ENCODE data around the gene PDLIM7. TPM values are rescaled to one million over a fixed set of nuclear protein-coding genes. Genes with fewer than 3 reads are reported as not detected.
"Not testable (repeated sequence)": the region's sequence is repeated elsewhere in the genome, so short reads cannot be mapped to it uniquely, and the experiment has no call there.

Gene PDLIM7
- total RNA-seq, 1 experiment from 2014 or later: 400 TPM

- BruUV-seq (replicated peaks): no TSS peak
- Mint-ChIP-seq H3K4me3 (ENCODE audit: low read depth, unreplicated experiment) (no peak overlapping the region), H3K36me3 (ENCODE audit: insufficient read depth, unreplicated experiment) (peaks cover 99% of the 10 kb centered on the region), H3K4me1 (ENCODE audit: low read depth, unreplicated experiment) (peaks cover 17% of the 10 kb centered on the region), H3K27ac (ENCODE audit: unreplicated experiment) (peak overlapping the region; percentile 63), H3K9me3 (ENCODE audit: low read depth, unreplicated experiment) (no peaks in the 10 kb centered on the region), H3K27me3 (ENCODE audit: unreplicated experiment) (no peaks in the 10 kb centered on the region)
- intact Hi-C loops (cut with micrococcal nuclease; ENCODE audit: unreplicated experiment): no loop called here
- no peak for DNase-seq
- no peak for TF ChIP-seq CTCF (IDR thresholded peaks at IDR 0.05; ENCODE audit: unreplicated experiment)
- CTCF ChIA-PET: no interaction called here
These were observed 10.3 kb downstream of the PDLIM7 start for GRCh38 chr5:177487144-177487543.

- H3K27me3 Mint-ChIP-seq (ENCODE audit: unreplicated experiment): no peaks in the 10 kb centered on the region
- intact Hi-C loops (cut with micrococcal nuclease; ENCODE audit: unreplicated experiment): no loop called here
- CTCF ChIA-PET: no interaction called here
- no peak overlapping the region for H3K4me3 Mint-ChIP-seq (ENCODE audit: low read depth, unreplicated experiment)
- H3K36me3 Mint-ChIP-seq (ENCODE audit: insufficient read depth, unreplicated experiment): peaks cover 98% of the 10 kb centered on the region
- H3K4me1 Mint-ChIP-seq (ENCODE audit: low read depth, unreplicated experiment): peaks cover 17% of the 10 kb centered on the region
- TF ChIP-seq CTCF (IDR thresholded peaks at IDR 0.05; ENCODE audit: unreplicated experiment): no peak
- no peaks in the 10 kb centered on the region for H3K9me3 Mint-ChIP-seq (ENCODE audit: low read depth, unreplicated experiment)
- peak overlapping the region; percentile 16 for H3K27ac Mint-ChIP-seq (ENCODE audit: unreplicated experiment)
- no peak for DNase-seq
- no TSS peak for BruUV-seq (replicated peaks)
These were observed 11.1 kb downstream of the PDLIM7 start for GRCh38 chr5:177486256-177486655.

- peaks cover 17% of the 10 kb centered on the region for H3K4me1 Mint-ChIP-seq (ENCODE audit: low read depth, unreplicated experiment)
- H3K9me3 Mint-ChIP-seq (ENCODE audit: low read depth, unreplicated experiment); H3K27me3 Mint-ChIP-seq (ENCODE audit: unreplicated experiment); H3K4me3 Mint-ChIP-seq (ENCODE audit: low read depth, unreplicated experiment); CTCF ChIA-PET; intact Hi-C loops (cut with micrococcal nuclease; ENCODE audit: unreplicated experiment); H3K27ac Mint-ChIP-seq (ENCODE audit: unreplicated experiment); BruUV-seq (replicated peaks); DNase-seq: not testable (repeated sequence)
- peaks cover 95% of the 10 kb centered on the region for H3K36me3 Mint-ChIP-seq (ENCODE audit: insufficient read depth, unreplicated experiment)
These were observed 11.7 kb downstream of the PDLIM7 start for GRCh38 chr5:177485753-177486152.

- peaks cover 95% of the 10 kb centered on the region for H3K36me3 Mint-ChIP-seq (ENCODE audit: insufficient read depth, unreplicated experiment)
- TF ChIP-seq CTCF (IDR thresholded peaks at IDR 0.05; ENCODE audit: unreplicated experiment): no peak
- CTCF ChIA-PET: interaction anchor here (0.5 kb wide), 1 partner anchor 463 kb away, joined by 3 read pairs; no protein-coding TSS in a partner anchor
- no peaks in the 10 kb centered on the region for H3K27me3 Mint-ChIP-seq (ENCODE audit: unreplicated experiment)
- H3K9me3 Mint-ChIP-seq (ENCODE audit: low read depth, unreplicated experiment): no peaks in the 10 kb centered on the region
- H3K27ac Mint-ChIP-seq (ENCODE audit: unreplicated experiment): peak overlapping the region; percentile 73
- intact Hi-C loops (cut with micrococcal nuclease; ENCODE audit: unreplicated experiment): no loop called here
- H3K4me1 Mint-ChIP-seq (ENCODE audit: low read depth, unreplicated experiment): peaks cover 17% of the 10 kb centered on the region
- no peak for DNase-seq
- H3K4me3 Mint-ChIP-seq (ENCODE audit: low read depth, unreplicated experiment): peak overlapping the region; percentile 5
- BruUV-seq (replicated peaks): no TSS peak
These were observed 12.4 kb downstream of the PDLIM7 start for GRCh38 chr5:177484902-177485549.
